Gastrocnemius medialis (tissue), 4 donors: ENCODE data around the gene CALML3.

Experiments used
- CTCF ChIP-seq, 5 experiments: fragments of 450-650 bp in 3 of 5; fragments of 200-600 bp in 2 of 5; sonication (generic) in 2 of 5; IDR thresholded peaks in 4 of 5; conservative IDR thresholded peaks in 1 of 5; 1 replicate in 4 of 5; 2 replicates in 1 of 5; pipeline ENCODE4 v1.5.1; 2016 to 2019; ENCODE audit warnings: antibody characterized with exemption in 5 of 5, mild to moderate bottlenecking in 3 of 5, moderate library complexity in 3 of 5
- POLR2A ChIP-seq, 2 donors: fragments of 450-650 bp; IDR thresholded peaks; one replicate each; pipeline ENCODE4 v1.6.1; 2017; ENCODE audit warnings: antibody characterized with exemption in 2 of 2, mild to moderate bottlenecking in 2 of 2, moderate library complexity in 2 of 2

GRCh38 chr10:5553400-5554170 lies 28.8 kb downstream of the CALML3 start:
- TF ChIP-seq POLR2A (IDR thresholded peaks at IDR 0.05), result no peak
- TF ChIP-seq CTCF (IDR thresholded peaks at IDR 0.05 in 4 of 5, conservative IDR thresholded peaks at IDR 0.05 in 1 of 5), result no peak
